NOMO-1 treated with dmso at 0.1 percent for 144 hours (cell line): ENCODE measurements around the gene IDNK.
"Not testable (repeated sequence)": the region's sequence is repeated elsewhere in the genome, so short reads cannot be mapped to it uniquely, and the experiment has no call there.

ENCODE experiments used
- DNase-seq: peaks from one replicate; lab custom pipeline; 2025; ENCODE audit not compliant: unreplicated experiment; lab: John Stamatoyannopoulos, UW

IDNK gene

GRCh38 chr9:83622939-83623678 lies at the start of gene IDNK:
IDNK (plus strand) TSS chr9:83623143; CDS start chr9:83623172, 29 bp downstream.
- peak; percentile 15 for DNase-seq

DNA sequence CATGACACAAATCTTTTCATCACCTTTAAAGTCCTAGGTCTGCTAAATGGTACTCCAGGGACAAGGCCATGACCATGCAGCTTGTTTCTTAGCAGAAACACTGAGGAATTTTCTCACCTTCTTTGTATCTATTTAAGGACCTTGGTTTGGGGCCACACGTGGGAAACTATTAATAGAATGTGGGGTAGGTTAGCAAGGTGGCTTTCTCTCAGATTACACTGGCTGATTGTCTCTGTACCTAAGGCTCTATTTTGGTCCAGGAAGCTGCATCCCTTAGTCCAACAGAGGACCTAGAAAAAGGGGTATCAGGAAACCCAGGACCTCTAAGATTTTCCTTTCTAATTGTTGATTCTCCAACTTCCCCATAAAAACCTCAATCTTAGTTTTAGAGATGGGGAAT lies 48.5 kb upstream of the IDNK start:
- DNase-seq = no peak

- DNase-seq = no peak
Measured at GRCh38 chr9:83582029-83582428, 40.9 kb upstream of the IDNK start.

DNA sequence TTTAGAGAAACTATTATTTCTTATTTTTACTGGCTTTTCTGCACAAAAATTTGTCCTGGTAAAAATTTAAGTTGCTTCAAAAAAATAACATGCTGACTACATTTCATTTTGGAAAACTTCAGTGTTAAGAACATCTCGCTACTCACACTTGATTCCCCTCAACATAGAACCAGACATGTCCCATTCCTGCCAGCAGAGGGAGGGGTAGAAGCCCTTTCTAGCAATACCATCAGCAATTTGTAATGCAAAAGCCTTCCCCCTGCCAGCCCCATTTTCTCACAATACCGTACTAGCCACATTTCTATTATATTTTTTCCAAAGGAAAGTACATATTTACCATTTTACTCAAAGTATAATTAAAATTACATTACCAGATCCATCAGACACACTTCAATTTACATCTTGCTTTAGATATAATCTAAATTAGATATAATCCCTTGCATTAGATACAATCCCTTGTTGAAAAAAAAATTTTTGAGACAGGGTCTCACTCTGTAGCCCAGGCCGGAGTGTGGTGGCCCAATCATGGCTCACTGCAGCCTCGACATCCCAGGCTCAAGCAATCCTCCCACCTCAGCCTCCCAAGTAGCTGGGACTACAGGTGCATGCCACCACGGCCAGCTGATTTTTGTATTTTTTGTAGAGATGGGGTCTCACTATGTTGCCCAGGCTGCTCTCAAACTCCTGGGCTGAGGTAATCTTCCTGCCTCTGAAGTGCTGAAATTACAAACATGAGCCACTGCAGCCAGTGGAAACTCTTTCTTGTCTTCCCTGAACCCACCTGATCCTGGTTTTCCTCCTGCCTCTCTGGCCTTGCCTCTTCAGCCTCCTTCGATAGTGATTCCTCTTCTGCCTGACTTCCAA lies 39.6 kb upstream of the IDNK start:
- DNase-seq = no peak

- no peak for DNase-seq
Measured at GRCh38 chr9:83584995-83585394, 37.9 kb upstream of the IDNK start.

DNA sequence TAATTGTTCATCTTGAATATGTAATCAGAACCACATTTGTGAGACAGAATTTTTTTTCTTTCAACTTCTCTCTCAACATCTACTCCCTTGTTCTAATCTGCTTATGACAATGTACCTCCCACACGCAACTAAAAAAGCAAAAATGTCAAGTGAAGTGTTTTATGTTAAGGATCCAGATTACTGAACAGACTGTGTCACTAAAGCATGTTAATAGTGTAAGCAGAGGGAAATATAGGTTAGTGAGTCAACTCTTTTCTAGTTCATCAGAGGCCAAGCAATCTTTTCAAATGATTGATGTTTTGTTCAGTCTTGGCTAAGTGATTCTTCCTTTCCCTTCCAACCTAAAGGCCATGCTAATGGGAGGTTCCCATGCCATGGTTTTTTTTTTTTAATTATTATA lies 34.7 kb upstream of the IDNK start:
- DNase-seq = no peak

DNA sequence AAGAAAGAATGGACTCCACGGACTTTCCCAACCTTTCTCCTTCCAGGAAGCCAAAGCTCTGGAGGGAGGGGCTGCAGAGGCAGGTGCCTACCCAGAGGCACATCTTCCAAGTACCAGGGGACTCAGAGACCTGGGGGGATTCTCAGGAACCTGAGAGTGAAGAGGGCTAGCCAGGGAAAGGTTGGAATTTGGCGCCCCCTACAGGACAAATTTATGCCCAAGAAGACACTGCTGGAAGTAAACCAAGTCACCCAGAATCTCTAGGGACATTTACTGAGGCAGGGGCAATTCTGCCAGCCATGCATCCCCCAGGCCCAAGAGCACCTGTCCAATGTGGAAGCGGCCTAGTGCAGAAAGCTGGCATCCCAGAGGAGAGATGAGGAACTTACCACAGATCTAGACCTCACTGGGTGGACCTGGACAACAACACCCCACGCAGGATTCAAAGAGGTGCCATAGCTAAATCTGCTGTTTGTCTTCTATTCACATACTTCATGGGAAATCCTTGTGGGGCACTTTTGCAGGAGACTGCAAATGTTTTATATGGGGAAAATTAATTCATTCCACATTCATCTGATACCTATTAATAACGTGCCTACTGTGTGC lies 25.9 kb upstream of the IDNK start:
- DNase-seq = no peak

- peak; percentile 23 for DNase-seq
Measured at GRCh38 chr9:83598487-83598886, 24.5 kb upstream of the IDNK start.

- no peak for DNase-seq
Measured at GRCh38 chr9:83599071-83599470, 23.9 kb upstream of the IDNK start.

DNA sequence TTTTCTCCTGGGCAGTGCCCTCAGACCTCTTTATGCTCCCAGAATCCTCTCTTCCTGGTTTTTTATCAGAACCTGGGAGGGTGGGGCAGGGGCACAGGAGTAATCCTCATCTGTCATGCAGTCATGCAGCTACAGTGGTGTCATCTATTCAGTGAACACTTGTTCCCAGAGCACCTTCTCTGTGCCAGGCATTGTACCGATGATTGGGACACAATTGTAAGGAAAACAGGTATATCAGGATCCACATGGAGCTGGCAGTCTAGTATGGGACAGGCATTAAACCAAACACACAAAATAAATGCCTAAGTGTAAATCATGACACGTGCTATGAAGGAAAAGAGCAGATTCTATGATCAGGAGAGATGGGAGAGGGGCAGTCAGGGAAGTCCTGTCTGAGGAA lies 21.5 kb upstream of the IDNK start:
- DNase-seq = no peak

GRCh38 chr9:83607620-83608019 lies 15.3 kb upstream of the IDNK start:
- DNase-seq = not testable (repeated sequence)

- DNase-seq = not testable (repeated sequence)
Measured at GRCh38 chr9:83613298-83613697, 9.6 kb upstream of the IDNK start.

- DNase-seq = no peak
Measured at GRCh38 chr9:83617299-83617698, 5.6 kb upstream of the IDNK start.

DNA sequence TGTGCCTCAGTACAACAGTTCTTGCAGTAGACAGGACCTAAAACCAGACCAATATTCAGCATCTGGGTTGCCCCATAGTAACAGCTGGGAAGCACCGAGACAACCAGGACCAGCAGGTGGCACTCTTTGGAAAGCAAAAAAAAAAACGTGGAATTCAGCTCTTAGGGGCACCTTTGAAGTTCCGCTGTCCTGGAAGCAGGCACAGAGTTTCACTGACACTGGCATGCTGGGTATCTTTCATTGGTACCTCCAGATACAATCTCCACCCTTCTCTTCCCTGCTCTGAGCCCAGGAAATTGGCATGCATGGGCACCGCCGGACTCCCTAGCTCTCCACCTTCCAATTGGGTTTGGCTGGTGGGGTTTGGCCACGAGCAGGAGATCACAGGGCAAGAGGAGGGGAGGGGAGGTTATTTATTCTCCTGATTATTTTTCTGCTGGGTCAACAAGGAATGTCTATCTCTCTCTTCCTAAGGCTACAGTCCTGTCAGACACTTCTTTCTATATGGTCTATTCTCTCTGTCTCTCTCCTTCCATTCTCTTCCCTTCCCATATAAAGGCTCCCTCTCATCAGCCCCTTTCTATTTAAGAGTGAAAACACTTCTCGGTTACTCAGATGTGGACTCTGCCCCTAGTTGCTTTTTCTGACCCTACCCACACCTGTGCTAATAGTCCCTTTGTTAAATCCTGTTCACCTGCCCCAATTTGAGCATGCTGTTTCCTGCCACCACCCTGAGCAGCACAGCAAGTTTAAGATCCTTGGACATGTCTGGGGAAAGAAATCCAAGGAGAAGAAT lies 1.9 kb upstream of the IDNK start:
- no peak for DNase-seq

DNA sequence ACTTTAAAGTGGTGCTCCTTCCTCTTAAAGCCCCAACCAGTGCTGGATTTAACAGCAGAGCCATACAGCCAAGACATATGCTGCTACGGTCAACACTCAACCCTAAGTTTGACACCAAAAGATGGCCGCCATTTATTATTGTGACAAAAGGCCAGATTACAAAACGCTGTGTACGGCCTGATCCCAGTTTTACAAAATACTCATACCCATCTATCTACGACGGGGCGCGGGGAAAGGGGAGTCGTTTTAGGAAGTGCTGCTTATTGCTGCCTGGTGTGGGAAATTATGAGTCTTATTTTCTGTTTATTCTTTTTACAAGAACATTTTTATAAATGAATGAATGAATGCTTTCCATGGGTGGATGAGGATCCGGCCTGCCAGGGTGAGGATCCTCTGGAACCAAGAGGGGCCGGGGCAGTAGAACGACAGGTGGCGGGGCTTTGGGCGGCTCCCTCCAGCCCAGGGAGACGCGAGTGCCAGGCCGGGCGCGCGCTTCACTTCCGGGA lies 457 bp upstream of the IDNK start:
- no peak for DNase-seq

GRCh38 chr9:83623679-83624076 lies 735 bp downstream of the IDNK start:
- no peak for DNase-seq

DNA sequence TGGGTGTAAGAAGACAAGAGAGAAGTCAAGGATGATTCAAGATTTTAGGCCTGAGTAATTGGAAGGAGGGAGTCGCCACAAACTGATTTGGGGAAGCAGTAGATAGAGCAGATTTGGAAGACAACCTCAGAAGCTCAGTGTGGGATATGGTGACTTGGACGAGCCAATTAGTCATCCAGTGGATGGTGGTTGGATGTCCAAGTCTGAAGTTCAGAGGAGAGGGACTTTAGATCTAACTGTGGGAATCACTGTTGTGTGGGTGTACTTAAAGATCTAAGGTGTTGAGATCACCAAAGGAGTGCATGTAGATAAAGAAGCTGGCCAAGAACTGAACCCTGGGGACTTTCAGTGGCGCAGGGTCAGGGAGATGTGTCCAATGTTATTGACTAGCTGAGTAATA lies 2.2 kb downstream of the IDNK start:
- DNase-seq = no peak

- DNase-seq = no peak
Measured at GRCh38 chr9:83628540-83628939, 5.6 kb downstream of the IDNK start.

DNA sequence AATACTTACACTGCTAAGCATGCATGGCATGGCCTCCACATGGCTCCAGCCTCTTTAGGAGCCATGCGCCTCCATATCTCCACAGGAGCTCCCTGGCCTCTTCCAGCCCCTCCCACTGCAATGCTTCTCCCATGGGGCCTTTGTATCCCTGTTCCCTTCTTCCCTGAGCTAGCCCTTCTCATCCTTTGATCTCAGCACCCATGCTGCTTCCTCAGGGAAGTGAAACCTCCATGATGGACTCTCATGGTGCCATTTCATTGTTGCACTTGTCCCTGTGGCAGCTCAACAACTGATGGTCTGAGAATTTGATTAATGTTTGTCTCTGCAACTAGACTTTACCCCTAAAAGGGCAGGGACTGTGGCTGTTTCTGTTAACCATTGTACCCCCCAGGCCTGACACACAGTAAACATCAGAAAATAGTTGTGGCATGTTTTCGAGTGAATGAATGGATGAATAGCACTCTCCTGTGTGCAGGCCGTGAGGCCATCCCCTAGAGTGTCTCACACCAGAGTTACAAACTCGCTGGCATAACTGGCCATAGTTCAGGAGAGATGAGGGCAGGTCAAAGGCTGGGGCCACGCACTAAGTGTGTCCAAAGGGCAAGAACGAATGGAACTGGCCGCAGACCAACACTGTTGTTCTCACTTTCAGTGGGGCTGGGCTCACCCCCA lies 6.6 kb downstream of the IDNK start:
- DNase-seq = no peak

GRCh38 chr9:83630938-83631457 lies 8.1 kb downstream of the IDNK start:
- no peak for DNase-seq
